ENCODE results near the gene HIC1. TPM values are rescaled to one million over a fixed set of nuclear protein-coding genes. Genes with fewer than 3 reads are reported as not detected.
"Not testable (repeated sequence)": the region's sequence is repeated elsewhere in the genome, so short reads cannot be mapped to it uniquely, and the experiment has no call there.

HIC1 gene, protein sequence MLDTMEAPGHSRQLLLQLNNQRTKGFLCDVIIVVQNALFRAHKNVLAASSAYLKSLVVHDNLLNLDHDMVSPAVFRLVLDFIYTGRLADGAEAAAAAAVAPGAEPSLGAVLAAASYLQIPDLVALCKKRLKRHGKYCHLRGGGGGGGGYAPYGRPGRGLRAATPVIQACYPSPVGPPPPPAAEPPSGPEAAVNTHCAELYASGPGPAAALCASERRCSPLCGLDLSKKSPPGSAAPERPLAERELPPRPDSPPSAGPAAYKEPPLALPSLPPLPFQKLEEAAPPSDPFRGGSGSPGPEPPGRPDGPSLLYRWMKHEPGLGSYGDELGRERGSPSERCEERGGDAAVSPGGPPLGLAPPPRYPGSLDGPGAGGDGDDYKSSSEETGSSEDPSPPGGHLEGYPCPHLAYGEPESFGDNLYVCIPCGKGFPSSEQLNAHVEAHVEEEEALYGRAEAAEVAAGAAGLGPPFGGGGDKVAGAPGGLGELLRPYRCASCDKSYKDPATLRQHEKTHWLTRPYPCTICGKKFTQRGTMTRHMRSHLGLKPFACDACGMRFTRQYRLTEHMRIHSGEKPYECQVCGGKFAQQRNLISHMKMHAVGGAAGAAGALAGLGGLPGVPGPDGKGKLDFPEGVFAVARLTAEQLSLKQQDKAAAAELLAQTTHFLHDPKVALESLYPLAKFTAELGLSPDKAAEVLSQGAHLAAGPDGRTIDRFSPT
- total RNA-seq, result 10 to 100 TPM; 18.9 to 60.9 (median 31.5) TPM

DNA sequence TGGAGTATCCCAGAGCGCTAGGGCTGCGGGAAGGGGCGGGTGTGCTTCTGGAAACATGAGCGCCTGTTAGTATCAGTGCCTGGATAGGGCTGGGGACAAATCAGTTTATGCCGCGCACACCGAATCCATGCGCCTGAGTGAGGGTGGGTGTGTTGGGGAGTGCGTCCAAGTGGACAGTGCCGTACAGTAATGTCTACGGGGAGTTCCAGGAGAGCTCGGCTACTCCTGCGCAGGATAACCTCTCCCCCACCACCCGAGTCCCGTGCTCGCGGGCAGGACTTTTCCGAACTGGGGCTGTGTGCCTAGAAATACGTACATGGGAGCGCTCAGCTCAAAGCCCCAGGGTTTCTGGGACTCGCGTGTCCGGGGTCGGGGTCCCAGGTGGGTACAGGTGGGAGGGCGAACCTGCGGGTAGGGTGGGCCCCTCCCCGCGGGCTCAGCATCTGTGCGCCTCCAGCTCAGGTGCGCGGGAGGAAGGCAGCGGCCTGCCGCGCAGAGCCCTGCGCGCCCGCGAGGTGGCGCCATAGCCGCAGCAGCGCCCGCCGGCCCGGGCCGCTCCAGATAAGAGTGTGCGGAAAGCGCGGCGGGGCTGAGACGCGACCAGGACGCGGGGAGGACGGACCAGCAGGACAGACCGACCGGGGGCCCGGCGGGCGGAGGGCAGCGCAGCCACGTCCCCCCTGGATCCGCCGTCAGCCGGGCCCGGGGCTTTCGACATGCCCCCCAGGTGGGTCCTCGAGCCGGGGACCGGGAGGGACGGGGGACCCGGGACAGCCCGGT, at the start of gene HIC1:
Gene HIC1, plus strand, starts transcription at position 592 of the 780 bp plus-strand sequence. CDS start 1,588 bp downstream, outside the sequence.
- no peaks in the 10 kb centered on the region for H3K9me3 Mint-ChIP-seq
- peaks cover 10% of the 10 kb centered on the region for H3K27me3 Mint-ChIP-seq (ENCODE audit: low read depth)
- ATAC-seq (peak; percentile 59 to 66), DNase-seq (peak; percentile 75)
- H3K4me3 Mint-ChIP-seq, result peak within 1 kb of the TSS; percentile 70
- peaks cover 3% of the 10 kb centered on the region for H3K36me3 Mint-ChIP-seq (ENCODE audit: insufficient read depth)
- peaks cover 24% of the 10 kb centered on the region for H3K4me1 Mint-ChIP-seq (ENCODE audit: low read depth)

- Mint-ChIP-seq H3K36me3 (ENCODE audit: insufficient read depth) (no peaks in the 10 kb centered on the region), H3K9me3 (no peaks in the 10 kb centered on the region), H3K4me1 (ENCODE audit: low read depth) (no peaks in the 10 kb centered on the region), H3K27me3 (ENCODE audit: low read depth) (peaks cover 9% of the 10 kb centered on the region), H3K4me3 (no peak overlapping the region)
- ATAC-seq (no peak), DNase-seq (no peak)
Observed at GRCh38 chr17:2008332-2009126, 46.4 kb upstream of the HIC1 start.

- Mint-ChIP-seq H3K9me3 (no peaks in the 10 kb centered on the region), H3K4me1 (ENCODE audit: low read depth) (no peaks in the 10 kb centered on the region)
Observed at GRCh38 chr17:2009737-2010136, 45.2 kb upstream of the HIC1 start.

GRCh38 chr17:2011411-2012371, 43.2 kb upstream of the HIC1 start:
- no peak for DNase-seq
- H3K4me3 Mint-ChIP-seq, result no peak overlapping the region
- peaks cover 15% of the 10 kb centered on the region for H3K27me3 Mint-ChIP-seq (ENCODE audit: low read depth)
- H3K9me3 Mint-ChIP-seq, result no peaks in the 10 kb centered on the region
- no peaks in the 10 kb centered on the region for H3K36me3 Mint-ChIP-seq (ENCODE audit: insufficient read depth)
- ATAC-seq, result no peak
- no peaks in the 10 kb centered on the region for H3K4me1 Mint-ChIP-seq (ENCODE audit: low read depth)

More at GRCh38 chr17:2009737-2010136, 45.2 kb upstream of the HIC1 start:
- DNase-seq, result no peak
- H3K27me3 Mint-ChIP-seq (ENCODE audit: low read depth), result peaks cover 10% of the 10 kb centered on the region
- H3K4me3 Mint-ChIP-seq, result no peak overlapping the region
- ATAC-seq, result no peak
- H3K36me3 Mint-ChIP-seq (ENCODE audit: insufficient read depth), result no peaks in the 10 kb centered on the region

DNA sequence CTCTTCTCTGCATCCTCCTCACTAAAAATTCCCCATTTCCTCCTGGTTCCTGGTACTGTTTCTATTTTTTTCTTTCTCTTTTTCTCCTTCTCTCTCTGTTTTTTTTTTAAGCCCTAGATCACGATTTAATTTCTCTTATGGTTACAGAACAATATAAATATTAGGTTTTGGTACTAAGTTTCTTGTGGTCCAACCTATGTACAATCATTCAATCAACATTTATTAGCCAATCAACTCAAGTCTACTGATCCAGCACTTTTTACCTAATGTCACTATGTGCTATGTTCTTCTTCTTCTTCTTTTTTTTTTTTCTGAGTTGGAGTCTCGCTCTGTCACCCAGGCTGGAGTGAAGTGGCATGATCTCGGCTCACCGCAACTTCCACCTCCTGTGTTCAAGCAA, 42.4 kb upstream of the HIC1 start:
- H3K36me3 Mint-ChIP-seq (ENCODE audit: insufficient read depth), result no peaks in the 10 kb centered on the region
- H3K9me3 Mint-ChIP-seq, result no peaks in the 10 kb centered on the region
- no peak for DNase-seq
- H3K27me3 Mint-ChIP-seq (ENCODE audit: low read depth), result peaks cover 15% of the 10 kb centered on the region
- no peak for ATAC-seq
- no peaks in the 10 kb centered on the region for H3K4me1 Mint-ChIP-seq (ENCODE audit: low read depth)
- no peak overlapping the region for H3K4me3 Mint-ChIP-seq

DNA sequence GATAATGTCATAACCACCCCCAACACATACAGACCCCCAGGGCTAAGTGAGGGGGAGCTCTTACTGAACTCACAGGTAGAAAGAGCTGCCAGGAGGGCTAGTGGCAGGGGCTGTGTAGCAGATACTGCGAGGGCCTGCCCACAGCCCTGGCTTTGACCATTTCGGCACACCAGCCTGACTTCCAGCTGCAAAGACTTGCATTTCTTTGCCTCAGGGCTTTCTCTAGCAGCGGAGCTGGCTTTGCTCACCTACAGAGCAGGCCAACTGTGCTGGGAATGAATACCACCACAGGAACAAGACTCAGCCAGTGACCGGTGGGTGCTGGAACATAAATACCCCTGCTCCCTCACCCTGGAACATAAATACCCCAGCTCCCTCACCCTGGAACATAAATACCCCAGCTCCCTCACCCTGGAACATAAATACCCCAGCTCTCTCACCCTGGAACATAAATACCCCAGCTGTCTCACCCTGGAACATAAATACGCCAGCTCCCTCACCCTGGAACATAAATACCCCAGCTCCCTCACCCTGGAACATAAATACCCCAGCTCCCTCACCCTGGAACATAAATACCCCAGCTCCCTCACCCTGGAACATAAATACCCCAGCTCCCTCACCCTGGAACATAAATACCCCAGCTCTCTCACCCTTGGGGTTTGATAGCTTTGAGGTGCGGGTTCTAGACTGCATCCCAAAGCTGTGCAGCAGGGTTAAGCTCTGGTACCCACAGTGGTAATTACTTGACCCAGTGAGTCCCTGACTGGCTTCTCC, 41.5 kb upstream of the HIC1 start:
- DNase-seq; H3K9me3 Mint-ChIP-seq; H3K4me3 Mint-ChIP-seq; H3K4me1 Mint-ChIP-seq (ENCODE audit: low read depth); H3K36me3 Mint-ChIP-seq (ENCODE audit: insufficient read depth); ATAC-seq: not testable (repeated sequence)
- H3K27me3 Mint-ChIP-seq (ENCODE audit: low read depth), result peaks cover 15% of the 10 kb centered on the region

GRCh38 chr17:2013994-2014317, 40.9 kb upstream of the HIC1 start:
- H3K9me3 Mint-ChIP-seq, result no peaks in the 10 kb centered on the region
- ATAC-seq (no peak), DNase-seq (no peak)
- H3K4me3 Mint-ChIP-seq, result no peak overlapping the region
- H3K27me3 Mint-ChIP-seq (ENCODE audit: low read depth), result peaks cover 15% of the 10 kb centered on the region
- no peaks in the 10 kb centered on the region for H3K36me3 Mint-ChIP-seq (ENCODE audit: insufficient read depth)
- no peaks in the 10 kb centered on the region for H3K4me1 Mint-ChIP-seq (ENCODE audit: low read depth)

DNA sequence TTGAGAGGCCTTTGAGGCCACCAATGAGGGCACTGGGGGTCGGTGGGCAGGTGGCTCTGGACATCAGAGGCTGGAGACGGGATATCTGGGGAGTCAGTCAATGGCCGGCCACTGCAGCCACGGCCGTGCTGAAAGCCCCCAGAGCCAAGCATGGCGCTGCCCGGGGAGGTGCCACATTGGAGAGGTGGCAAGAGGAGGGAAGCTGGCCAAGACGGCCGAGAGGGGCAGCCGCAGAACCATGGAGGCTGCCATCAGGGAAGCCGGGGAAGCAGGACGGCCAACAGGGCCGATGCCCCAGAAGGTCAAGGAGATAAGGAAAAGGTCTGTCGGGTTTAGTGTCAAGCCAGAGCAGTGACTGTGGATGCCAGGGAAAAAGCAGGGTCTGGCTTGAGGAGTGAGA, 39.6 kb upstream of the HIC1 start:
- Mint-ChIP-seq H3K36me3 (ENCODE audit: insufficient read depth) (no peaks in the 10 kb centered on the region), H3K9me3 (no peaks in the 10 kb centered on the region), H3K4me3 (no peak overlapping the region), H3K27me3 (ENCODE audit: low read depth) (peaks cover 26% of the 10 kb centered on the region), H3K4me1 (ENCODE audit: low read depth) (no peaks in the 10 kb centered on the region)
- ATAC-seq (no peak), DNase-seq (no peak)

DNA sequence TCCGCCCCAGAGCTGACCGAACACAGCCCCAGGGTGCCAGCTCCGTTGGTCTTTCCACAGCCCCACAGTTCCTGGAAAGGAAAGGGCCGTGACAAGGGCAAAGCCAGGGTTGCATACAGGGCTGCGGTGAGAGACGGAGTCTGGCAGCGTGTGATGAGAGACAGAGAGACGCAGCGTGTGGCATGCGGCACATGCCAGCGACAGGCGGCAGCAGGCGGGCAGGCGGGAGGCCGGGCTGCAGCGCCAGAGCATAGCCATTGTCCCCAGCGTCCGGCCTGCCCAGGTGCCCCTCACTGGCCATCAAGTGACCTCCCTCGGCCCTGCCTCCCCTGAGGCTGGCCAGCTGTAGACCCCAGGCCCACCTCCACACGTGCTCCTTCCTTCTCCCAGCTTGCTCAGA, 38.4 kb upstream of the HIC1 start:
- H3K9me3 Mint-ChIP-seq, result no peaks in the 10 kb centered on the region
- peaks cover 24% of the 10 kb centered on the region for H3K27me3 Mint-ChIP-seq (ENCODE audit: low read depth)
- no peak overlapping the region for H3K4me3 Mint-ChIP-seq
- H3K36me3 Mint-ChIP-seq (ENCODE audit: insufficient read depth), result no peaks in the 10 kb centered on the region
- DNase-seq (no peak), ATAC-seq (no peak)
- H3K4me1 Mint-ChIP-seq (ENCODE audit: low read depth), result no peaks in the 10 kb centered on the region

GRCh38 chr17:2017274-2017941, 37.5 kb upstream of the HIC1 start:
- DNase-seq (no peak), ATAC-seq (no peak)
- Mint-ChIP-seq H3K9me3 (no peaks in the 10 kb centered on the region), H3K4me3 (no peak overlapping the region), H3K27me3 (ENCODE audit: low read depth) (peaks cover 19% of the 10 kb centered on the region), H3K4me1 (ENCODE audit: low read depth) (no peaks in the 10 kb centered on the region), H3K36me3 (ENCODE audit: insufficient read depth) (no peaks in the 10 kb centered on the region)

DNA sequence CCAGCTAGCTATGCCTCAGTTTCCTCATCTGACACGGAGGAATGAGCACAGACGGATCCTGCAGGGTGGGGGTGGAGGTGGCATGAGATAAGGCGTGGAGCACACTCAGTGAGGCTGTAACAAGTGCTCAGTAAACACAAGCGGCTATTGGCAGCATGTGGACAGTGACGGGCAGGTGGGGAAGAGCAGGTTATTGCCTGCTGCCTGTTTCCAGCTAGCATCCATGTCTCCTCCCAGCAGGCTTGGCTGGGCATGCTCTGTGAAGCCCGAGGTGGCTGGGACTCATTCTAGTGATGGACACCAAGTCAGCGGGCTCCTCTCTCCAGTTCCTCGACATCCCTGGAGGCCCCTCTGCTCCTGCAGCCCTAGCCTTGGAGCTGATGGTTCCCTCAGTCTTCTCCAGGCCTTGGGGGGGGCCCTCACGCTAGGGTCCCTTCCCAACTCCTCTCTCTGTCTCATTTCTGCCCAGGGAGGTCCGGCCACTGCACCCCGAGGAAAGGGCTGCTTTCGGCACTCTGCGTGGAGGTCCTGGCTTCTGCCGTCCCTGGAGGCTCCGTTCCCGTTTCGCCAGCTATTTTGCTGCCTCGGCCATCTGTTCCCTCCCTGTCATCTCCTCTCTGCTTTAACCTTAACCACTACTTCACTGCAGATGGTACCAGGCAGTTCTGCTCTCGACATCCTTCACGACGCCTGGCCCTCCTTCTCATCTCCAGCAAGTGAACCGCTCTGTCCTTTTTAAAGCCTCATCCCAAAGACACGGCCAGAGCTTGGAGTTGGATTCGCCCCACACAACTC, 36.0 kb upstream of the HIC1 start:
- no peaks in the 10 kb centered on the region for H3K9me3 Mint-ChIP-seq
- peaks cover 24% of the 10 kb centered on the region for H3K27me3 Mint-ChIP-seq (ENCODE audit: low read depth)
- H3K4me3 Mint-ChIP-seq, result no peak overlapping the region
- ATAC-seq (no peak), DNase-seq (no peak)
- peaks cover 8% of the 10 kb centered on the region for H3K4me1 Mint-ChIP-seq (ENCODE audit: low read depth)
- H3K36me3 Mint-ChIP-seq (ENCODE audit: insufficient read depth), result no peaks in the 10 kb centered on the region
